Activated CD8-positive, alpha-beta T cell treated with anti-CD3 and anti-CD28 coated beads for 36 hours (primary cell): ENCODE measurements around the gene MEF2C. TPM values are rescaled to one million over a fixed set of nuclear protein-coding genes. Genes with fewer than 3 reads are reported as not detected.

Experiments used
- ATAC-seq: fragments of 200-7000 bp; cut with Tn5 transposase; one replicate; pipeline ENCODE4 v1.10.0; 2021; ENCODE audit warnings: mild to moderate bottlenecking, moderate library complexity
- CTCF ChIA-PET: fragments of 350-600 bp; sonication (Branson Sonifier 250); formaldehyde crosslinking; loops from one replicate; lab custom pipeline; 2021; ENCODE audit warnings: antibody characterized with exemption; lab: Charles Lee
- POLR2A ChIA-PET: fragments of 350-600 bp; sonication (Branson Sonifier 250); formaldehyde crosslinking; loops from one replicate; lab custom pipeline; 2021; ENCODE audit warnings: antibody characterized with exemption; lab: Charles Lee
- DNase-seq: peaks from one replicate; pipeline ENCODE4 v3.0.0-alpha.2; 2020
- H3K27ac Mint-ChIP-seq: one replicate; pipeline ENCODE4 v1.8.0; 2021; ENCODE audit warnings: mild to moderate bottlenecking, mixed read lengths
- H3K27me3 Mint-ChIP-seq: one replicate; pipeline ENCODE4 v1.8.0; 2021; ENCODE audit warnings: mixed read lengths
- H3K36me3 Mint-ChIP-seq: one replicate; pipeline ENCODE4 v1.8.0; 2021; ENCODE audit warnings: low read depth, mixed read lengths
- H3K4me1 Mint-ChIP-seq: one replicate; pipeline ENCODE4 v1.8.0; 2021; ENCODE audit warnings: low read depth, mixed read lengths
- H3K4me3 Mint-ChIP-seq: one replicate; pipeline ENCODE4 v1.8.0; 2021; ENCODE audit warnings: mild to moderate bottlenecking, moderate library complexity, mixed read lengths
- H3K9me3 Mint-ChIP-seq: one replicate; pipeline ENCODE4 v1.8.0; 2021; ENCODE audit warnings: mixed read lengths
- intact Hi-C: fragments of 100-400 bp; cut with micrococcal nuclease; formaldehyde crosslinking; loops from one replicate; pipeline ENCODE4 v1.10.0; 2022
- total RNA-seq, 2 experiments: library from RNA; stranded (reverse); gene quantifications; one replicate each; pipeline ENCODE4 v1.2.3, GENCODE V29; 2021
- TF ChIP-seq, protein P1 (sequence below): fragments of 200-600 bp; IDR thresholded peaks from one replicate; pipeline ENCODE4 v1.8.0; 2022; ENCODE audit warnings: antibody characterized with exemption, mild to moderate bottlenecking

The MEF2C gene
- total RNA-seq, 2 experiments from 2014 or later: 0.27 to 1.3 TPM

DNA sequence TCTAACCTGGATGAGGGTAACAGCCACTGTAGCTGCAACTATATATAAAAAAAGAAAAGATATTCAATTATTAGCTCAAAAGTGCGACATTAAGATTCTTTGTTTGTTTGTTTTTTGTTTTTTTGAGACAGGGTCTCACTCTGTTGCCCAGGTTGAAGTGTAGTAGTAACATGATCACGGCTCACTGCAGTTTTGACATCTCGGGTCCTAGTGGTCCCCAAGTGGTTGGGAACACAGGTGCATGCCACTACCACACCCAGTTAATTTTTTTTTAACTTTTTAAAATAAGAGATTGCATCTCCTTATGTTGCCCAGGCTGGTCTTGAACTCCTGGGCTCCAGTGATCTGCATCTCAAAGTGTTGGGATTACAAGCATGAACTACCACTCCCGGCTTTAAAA, 61.8 kb downstream of the MEF2C start:
- H3K4me1 Mint-ChIP-seq: peaks cover 6% of the 10 kb centered on the region
- DNase-seq: no peak
- intact Hi-C loops: no loop called here
- no peaks in the 10 kb centered on the region for H3K9me3 Mint-ChIP-seq
- CTCF ChIA-PET: interaction anchor here (1.1 kb wide), 1 partner anchor 93 kb away, joined by 4 read pairs; no protein-coding TSS in a partner anchor
- no peak overlapping the region for H3K27ac Mint-ChIP-seq
- H3K27me3 Mint-ChIP-seq: peaks cover 11% of the 10 kb centered on the region
- TF ChIP-seq, protein P1, sequence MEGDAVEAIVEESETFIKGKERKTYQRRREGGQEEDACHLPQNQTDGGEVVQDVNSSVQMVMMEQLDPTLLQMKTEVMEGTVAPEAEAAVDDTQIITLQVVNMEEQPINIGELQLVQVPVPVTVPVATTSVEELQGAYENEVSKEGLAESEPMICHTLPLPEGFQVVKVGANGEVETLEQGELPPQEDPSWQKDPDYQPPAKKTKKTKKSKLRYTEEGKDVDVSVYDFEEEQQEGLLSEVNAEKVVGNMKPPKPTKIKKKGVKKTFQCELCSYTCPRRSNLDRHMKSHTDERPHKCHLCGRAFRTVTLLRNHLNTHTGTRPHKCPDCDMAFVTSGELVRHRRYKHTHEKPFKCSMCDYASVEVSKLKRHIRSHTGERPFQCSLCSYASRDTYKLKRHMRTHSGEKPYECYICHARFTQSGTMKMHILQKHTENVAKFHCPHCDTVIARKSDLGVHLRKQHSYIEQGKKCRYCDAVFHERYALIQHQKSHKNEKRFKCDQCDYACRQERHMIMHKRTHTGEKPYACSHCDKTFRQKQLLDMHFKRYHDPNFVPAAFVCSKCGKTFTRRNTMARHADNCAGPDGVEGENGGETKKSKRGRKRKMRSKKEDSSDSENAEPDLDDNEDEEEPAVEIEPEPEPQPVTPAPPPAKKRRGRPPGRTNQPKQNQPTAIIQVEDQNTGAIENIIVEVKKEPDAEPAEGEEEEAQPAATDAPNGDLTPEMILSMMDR: no peak
- ATAC-seq: no peak
- no peak overlapping the region for H3K4me3 Mint-ChIP-seq
- H3K36me3 Mint-ChIP-seq: no peaks in the 10 kb centered on the region
- POLR2A ChIA-PET: no interaction called here

GRCh38 chr5:88820581-88820980, 62.4 kb downstream of the MEF2C start:
- H3K27ac Mint-ChIP-seq: no peak overlapping the region
- H3K9me3 Mint-ChIP-seq: no peaks in the 10 kb centered on the region

GRCh38 chr5:88819301-88819999, 63.5 kb downstream of the MEF2C start:
- ChIA-PET POLR2A (no interaction called here), CTCF (interaction anchor here (1.0 to 1.5 kb wide), 5 partner anchors 10 to 91 kb away, joined by 3 to 5 read pairs (median 3); no protein-coding TSS in a partner anchor)
- H3K4me1 Mint-ChIP-seq: no peaks in the 10 kb centered on the region
- H3K4me3 Mint-ChIP-seq: no peak overlapping the region
- intact Hi-C loops: no loop called here
- H3K9me3 Mint-ChIP-seq: no peaks in the 10 kb centered on the region
- no peak overlapping the region for H3K27ac Mint-ChIP-seq
- peaks cover 11% of the 10 kb centered on the region for H3K27me3 Mint-ChIP-seq
- H3K36me3 Mint-ChIP-seq: no peaks in the 10 kb centered on the region
- DNase-seq: no peak
- TF ChIP-seq, protein P1: no peak
- no peak for ATAC-seq

More at GRCh38 chr5:88820581-88820980, 62.4 kb downstream of the MEF2C start:
- DNase-seq (no peak), ATAC-seq (no peak)
- no peak overlapping the region for H3K4me3 Mint-ChIP-seq
- intact Hi-C loops: no loop called here
- TF ChIP-seq, protein P1: no peak
- H3K36me3 Mint-ChIP-seq: no peaks in the 10 kb centered on the region
- ChIA-PET CTCF (interaction anchor here (1.1 kb wide), 2 partner anchors 31 to 93 kb away, joined by 3 to 4 read pairs; no protein-coding TSS in a partner anchor), POLR2A (no interaction called here)
- peaks cover 11% of the 10 kb centered on the region for H3K27me3 Mint-ChIP-seq
- peaks cover 1% of the 10 kb centered on the region for H3K4me1 Mint-ChIP-seq

DNA sequence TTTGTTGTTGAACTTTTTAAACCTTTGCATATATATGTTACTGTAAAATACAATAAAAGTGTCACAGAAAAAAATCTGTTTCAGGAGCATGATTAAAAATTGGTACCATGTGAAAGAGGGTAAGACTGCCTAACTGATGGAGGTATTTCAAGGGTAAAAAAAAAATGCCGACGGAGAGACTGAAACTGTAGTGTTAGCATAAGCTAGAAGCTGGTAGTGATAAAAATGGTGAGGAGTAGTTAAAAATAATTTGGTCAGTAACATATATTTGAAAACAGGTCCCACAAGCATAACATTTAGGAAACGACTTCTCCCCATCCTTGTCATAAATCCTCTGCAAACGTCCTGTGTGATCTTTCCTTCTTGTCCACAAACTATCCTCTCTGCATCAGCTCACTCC, 64.7 kb downstream of the MEF2C start:
- TF ChIP-seq, protein P1: no peak
- DNase-seq (no peak), ATAC-seq (no peak)
- Mint-ChIP-seq H3K27ac (no peak overlapping the region), H3K36me3 (no peaks in the 10 kb centered on the region), H3K4me1 (no peaks in the 10 kb centered on the region), H3K9me3 (no peaks in the 10 kb centered on the region), H3K4me3 (no peak overlapping the region), H3K27me3 (peaks cover 9% of the 10 kb centered on the region)
- ChIA-PET POLR2A (no interaction called here), CTCF (interaction anchor here (1.0 to 1.5 kb wide), 2 partner anchors 11 to 90 kb away, joined by 3 to 5 read pairs; no protein-coding TSS in a partner anchor)
- intact Hi-C loops: no loop called here

GRCh38 chr5:88816195-88816594, 66.8 kb downstream of the MEF2C start:
- TF ChIP-seq, protein P1: no peak
- no peak overlapping the region for H3K4me3 Mint-ChIP-seq

More at GRCh38 chr5:88816195-88816594, 66.8 kb downstream of the MEF2C start:
- no peaks in the 10 kb centered on the region for H3K4me1 Mint-ChIP-seq
- POLR2A ChIA-PET: no interaction called here
- CTCF ChIA-PET: interaction anchor here (2.0 kb wide), 1 partner anchor 86 kb away, joined by 5 read pairs; no protein-coding TSS in a partner anchor
- intact Hi-C loops: no loop called here
- H3K36me3 Mint-ChIP-seq: no peaks in the 10 kb centered on the region
- no peaks in the 10 kb centered on the region for H3K9me3 Mint-ChIP-seq
- DNase-seq (no peak), ATAC-seq (no peak)
- no peak overlapping the region for H3K27ac Mint-ChIP-seq
- H3K27me3 Mint-ChIP-seq: peaks cover 7% of the 10 kb centered on the region
